Measurements from ENCODE around the gene KCNQ5.
A peak's percentile ranks its signal among the peaks of the same experiment; 100 is the strongest.

Gene KCNQ5

GRCh38 chr6:73078908-73079610, 457.2 kb downstream of the KCNQ5 start:
- no peak for DNase-seq

GRCh38 chr6:73079611-73079955, 457.7 kb downstream of the KCNQ5 start:
- DNase-seq: no peak

GRCh38 chr6:73079978-73080377, 458.1 kb downstream of the KCNQ5 start:
- no peak for DNase-seq

- no peak for DNase-seq
Measured at GRCh38 chr6:73081955-73082354, 460.1 kb downstream of the KCNQ5 start.

- DNase-seq: no peak
Measured at GRCh38 chr6:73083886-73084285, 462.0 kb downstream of the KCNQ5 start.

- DNase-seq: no peak
Measured at GRCh38 chr6:73085443-73085871, 463.6 kb downstream of the KCNQ5 start.

GRCh38 chr6:73086726-73087125, 464.9 kb downstream of the KCNQ5 start:
- no peak for DNase-seq

- DNase-seq: no peak
Measured at GRCh38 chr6:73088138-73088813, 466.4 kb downstream of the KCNQ5 start.

- DNase-seq: no peak
Measured at GRCh38 chr6:73104921-73105320, 483.1 kb downstream of the KCNQ5 start.

- DNase-seq: no peak
Measured at GRCh38 chr6:73107016-73107415, 485.2 kb downstream of the KCNQ5 start.

- no peak for DNase-seq
Measured at GRCh38 chr6:73108949-73109348, 487.1 kb downstream of the KCNQ5 start.

GRCh38 chr6:73109659-73110058, 487.8 kb downstream of the KCNQ5 start:
- DNase-seq: no peak

- DNase-seq: no peak
Measured at GRCh38 chr6:73116330-73116729, 494.5 kb downstream of the KCNQ5 start.

GRCh38 chr6:73121421-73121993, 499.6 kb downstream of the KCNQ5 start:
- no peak for DNase-seq

GRCh38 chr6:73123632-73124329, 501.9 kb downstream of the KCNQ5 start:
- DNase-seq: no peak

- DNase-seq: peak; percentile 55
Measured at GRCh38 chr6:73129653-73130443, 508.0 kb downstream of the KCNQ5 start.

- no peak for DNase-seq
Measured at GRCh38 chr6:73131706-73132105, 509.8 kb downstream of the KCNQ5 start.

- no peak for DNase-seq
Measured at GRCh38 chr6:73134588-73134987, 512.7 kb downstream of the KCNQ5 start.

GRCh38 chr6:73139681-73140383, 518.0 kb downstream of the KCNQ5 start:
- no peak for DNase-seq

- DNase-seq: no peak
Measured at GRCh38 chr6:73143551-73143950, 521.7 kb downstream of the KCNQ5 start.

GRCh38 chr6:73144516-73144915, 522.7 kb downstream of the KCNQ5 start:
- no peak for DNase-seq

GRCh38 chr6:73145690-73146089, 523.8 kb downstream of the KCNQ5 start:
- DNase-seq: no peak
